GM12872 (cell line): ENCODE measurements around the gene SRC.

Experiments used
- TF ChIP-seq, protein P1 (sequence below): IDR thresholded peaks from 3 replicates; pipeline ENCODE4 v1.5.1; 2011; ENCODE audit warnings: low read depth, mild to moderate bottlenecking, low read length, moderate library complexity; ENCODE audit not compliant: insufficient read depth

SRC gene

DNA sequence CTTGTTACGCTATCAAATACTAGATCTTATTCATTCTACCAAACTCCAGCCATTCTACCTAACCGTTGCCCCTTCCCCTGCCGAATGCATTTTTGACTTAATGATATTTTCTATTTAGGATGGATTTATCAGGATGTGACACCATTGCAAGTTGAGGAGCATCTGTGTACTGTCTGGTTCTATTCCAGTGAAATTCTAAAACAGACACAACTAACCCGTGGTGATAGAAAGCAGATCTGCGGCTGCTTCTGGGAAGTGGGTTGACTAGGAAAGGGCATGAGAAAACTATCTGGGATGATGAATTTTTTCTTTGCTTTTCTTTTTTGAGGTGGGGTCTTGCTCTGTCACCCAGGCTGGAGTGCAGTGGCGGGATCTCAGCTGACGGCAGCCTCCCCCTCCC, 20.7 kb upstream of the SRC start:
- TF ChIP-seq, protein P1, sequence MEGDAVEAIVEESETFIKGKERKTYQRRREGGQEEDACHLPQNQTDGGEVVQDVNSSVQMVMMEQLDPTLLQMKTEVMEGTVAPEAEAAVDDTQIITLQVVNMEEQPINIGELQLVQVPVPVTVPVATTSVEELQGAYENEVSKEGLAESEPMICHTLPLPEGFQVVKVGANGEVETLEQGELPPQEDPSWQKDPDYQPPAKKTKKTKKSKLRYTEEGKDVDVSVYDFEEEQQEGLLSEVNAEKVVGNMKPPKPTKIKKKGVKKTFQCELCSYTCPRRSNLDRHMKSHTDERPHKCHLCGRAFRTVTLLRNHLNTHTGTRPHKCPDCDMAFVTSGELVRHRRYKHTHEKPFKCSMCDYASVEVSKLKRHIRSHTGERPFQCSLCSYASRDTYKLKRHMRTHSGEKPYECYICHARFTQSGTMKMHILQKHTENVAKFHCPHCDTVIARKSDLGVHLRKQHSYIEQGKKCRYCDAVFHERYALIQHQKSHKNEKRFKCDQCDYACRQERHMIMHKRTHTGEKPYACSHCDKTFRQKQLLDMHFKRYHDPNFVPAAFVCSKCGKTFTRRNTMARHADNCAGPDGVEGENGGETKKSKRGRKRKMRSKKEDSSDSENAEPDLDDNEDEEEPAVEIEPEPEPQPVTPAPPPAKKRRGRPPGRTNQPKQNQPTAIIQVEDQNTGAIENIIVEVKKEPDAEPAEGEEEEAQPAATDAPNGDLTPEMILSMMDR, result no peak

DNA sequence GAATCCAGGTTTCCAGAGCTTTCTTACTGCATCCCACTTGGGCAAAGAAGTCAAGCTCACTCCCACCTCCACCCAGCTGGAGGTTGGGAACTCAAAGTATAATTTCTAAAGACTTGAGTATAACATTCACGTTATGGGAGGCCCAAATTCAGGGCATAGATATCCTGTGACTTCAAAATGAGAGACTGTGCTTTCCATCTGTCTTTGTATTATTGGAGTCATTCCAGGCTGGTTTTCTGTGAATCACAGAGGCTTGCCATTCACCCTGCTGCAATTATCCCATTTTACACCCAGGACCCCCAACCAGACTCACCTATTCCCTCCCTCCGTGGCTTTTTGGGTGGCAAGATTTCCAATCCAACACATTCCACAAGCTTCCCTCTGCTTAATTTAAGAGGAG, 19.3 kb upstream of the SRC start:
- TF ChIP-seq, protein P1, result no peak

DNA sequence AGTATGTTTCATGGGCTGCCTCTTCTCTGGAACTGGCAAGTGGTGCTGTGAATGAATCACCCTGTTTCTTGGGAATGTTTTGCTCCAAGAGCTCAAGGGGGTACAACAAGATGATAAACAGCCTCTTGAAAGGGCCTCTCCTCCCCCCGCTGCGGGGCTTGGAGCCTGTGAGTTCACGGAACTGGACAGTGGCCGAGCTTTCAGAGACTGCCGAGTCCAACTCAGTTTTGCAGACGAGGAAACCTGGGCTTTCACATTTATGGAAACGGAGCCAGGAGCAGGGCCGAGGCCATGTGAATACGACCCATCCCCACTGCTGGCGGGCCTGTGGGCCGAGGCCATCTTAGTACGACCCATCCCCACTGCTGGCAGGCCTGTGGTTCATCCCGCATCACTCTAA, 18.2 kb upstream of the SRC start:
- TF ChIP-seq, protein P1, result no peak

DNA sequence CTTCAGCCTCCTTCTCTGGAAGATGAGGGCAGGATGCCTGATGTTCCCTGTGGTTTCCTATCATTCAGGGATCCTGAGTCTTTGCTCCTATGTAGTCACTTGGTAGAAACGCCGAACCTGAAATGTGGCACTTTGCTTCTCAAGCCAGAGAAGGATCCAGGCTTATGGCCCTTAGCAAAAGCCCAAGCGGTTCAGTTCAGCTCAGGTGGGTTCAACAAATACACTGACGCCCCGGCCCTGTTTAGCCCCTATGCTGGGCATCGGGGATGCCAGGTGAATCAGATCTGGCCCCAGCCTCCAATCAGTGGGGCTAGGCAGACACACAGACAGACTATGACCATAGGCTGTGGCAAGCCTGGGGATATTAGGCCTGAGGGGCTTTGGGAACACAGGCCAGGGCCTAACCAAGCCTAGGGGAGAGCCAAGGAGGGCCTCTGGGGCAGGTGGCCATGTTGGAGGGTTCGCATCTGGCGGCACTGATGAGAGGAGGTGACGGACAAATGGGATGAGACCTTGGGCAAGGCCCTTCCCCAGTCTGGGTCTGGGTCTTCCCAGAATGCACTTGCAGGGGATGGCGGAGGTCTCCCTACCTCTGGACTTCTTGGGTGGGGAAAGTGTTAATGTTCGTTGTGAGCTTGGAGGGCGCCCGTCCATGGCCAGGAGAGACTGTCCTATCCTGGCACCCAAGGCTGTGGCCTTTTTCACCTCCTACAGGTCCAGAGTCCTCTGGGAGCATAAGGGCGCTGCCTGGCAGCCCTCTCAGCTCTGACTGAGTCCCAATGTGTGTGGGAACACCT, 17.6 kb upstream of the SRC start:
- TF ChIP-seq, protein P1, result no peak

DNA sequence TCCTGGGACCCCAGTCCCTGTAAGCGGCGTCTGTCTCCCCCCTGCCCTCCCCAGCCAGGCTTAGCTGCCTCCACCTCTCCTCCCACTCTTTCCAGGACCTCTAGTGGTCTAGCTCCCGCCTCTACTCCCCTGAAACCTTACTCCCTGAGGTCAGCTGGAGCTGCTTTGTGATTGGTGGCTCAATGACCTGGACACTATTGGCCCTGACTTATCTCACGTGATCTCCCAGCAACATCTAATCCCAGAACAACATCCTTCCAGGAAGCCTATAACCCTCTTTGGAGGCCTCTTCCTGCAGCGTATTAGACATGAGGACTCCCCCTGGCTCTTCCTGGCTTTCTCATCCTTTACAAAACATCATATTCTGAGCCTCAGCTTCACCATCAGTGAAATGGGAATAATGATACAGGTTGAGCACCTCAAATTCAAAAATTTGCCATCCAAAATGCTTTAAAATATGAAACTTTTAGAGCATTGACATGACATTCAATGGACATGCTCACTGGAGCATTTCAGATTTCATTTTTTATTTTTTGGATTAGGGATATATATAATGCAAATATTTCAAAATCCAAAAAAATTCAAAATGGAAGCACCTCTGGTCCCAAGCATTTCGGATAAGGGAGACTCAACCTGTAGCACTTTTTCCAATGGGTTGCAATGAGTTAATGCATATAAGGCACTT, 16.3 kb upstream of the SRC start:
- TF ChIP-seq, protein P1, result no peak

DNA sequence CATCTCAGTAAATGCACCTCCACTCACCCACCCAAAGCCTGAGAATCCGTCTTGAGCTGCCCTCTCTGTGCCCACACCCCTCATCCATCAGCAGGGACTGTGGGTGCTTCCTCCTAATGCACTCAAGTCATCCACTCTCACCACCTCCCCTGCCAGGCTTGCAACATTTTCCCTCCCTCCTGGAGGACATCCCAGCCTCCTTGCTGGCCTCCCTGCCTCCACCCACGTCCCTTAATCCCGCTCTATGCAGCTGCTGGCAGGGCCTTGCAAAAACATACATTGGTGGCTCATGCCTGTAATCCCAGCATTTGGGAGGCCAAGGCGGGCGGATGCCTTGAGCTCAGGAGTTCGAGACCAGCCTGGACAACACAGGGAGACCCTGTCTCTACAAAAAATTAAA, 15.6 kb upstream of the SRC start:
- TF ChIP-seq, protein P1, result no peak

DNA sequence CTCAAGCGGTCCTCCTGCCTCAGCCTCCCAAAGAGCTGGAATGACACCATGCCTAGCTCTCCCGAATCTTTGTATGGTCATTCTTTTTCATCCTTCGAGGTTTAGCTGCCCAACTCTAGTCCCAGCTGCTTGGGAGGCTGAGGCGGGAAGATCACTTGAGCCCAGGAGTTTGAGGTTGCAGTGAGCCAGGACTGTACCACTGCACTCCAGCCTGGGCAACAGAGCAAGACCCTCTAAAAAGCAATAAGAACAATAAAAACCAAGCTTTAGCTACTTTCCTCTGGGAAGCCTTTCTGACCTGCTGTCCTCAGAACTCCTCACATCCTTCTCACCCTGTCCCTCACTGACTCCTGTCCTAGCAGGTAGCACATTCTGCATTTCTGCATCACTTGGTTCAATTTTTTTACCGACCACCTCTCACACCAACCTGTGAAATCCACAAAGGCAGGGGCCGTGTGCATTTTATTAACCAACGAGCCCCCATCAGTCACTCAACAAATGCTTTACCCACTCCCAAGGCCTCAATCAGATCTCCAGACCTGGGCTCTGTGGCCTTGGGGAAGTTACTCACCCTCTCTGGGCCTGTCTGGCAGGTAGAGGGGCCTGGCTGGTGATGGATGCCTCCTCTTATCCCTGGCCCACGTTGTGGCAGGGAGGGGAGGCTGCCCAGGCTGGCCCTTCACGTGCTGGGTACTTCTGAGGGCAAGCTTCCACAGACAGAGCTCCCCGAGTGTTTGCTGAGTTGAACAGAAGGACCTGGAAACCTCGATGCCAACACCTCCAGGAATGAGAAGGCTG, 14.7 kb upstream of the SRC start:
- TF ChIP-seq, protein P1, result no peak
